GM23248 (cell line): ENCODE measurements around the gene FOSL2. TPM values are rescaled to one million over a fixed set of nuclear protein-coding genes. Genes with fewer than 3 reads are reported as not detected.
"Not testable (repeated sequence)": the region's sequence is repeated elsewhere in the genome, so short reads cannot be mapped to it uniquely, and the experiment has no call there.

Source experiments
- DNase-seq: peaks from one replicate; pipeline ENCODE4 v3.0.0-alpha.2; 2015
- H2AFZ ChIP-seq: fragments of 200-600 bp; sonication (generic); 2 replicates; pipeline ENCODE4 v1.6.1; 2016; ENCODE audit warnings: antibody characterized with exemption
- H3F3A ChIP-seq: fragments of 200-600 bp; sonication (generic); 2 replicates; pipeline ENCODE4 v1.6.1; 2016; ENCODE audit warnings: mild to moderate bottlenecking, antibody characterized with exemption, mixed run types; ENCODE audit not compliant: insufficient read depth
- H3K27ac ChIP-seq: fragments of 200-600 bp; sonication (generic); 2 replicates; pipeline ENCODE4 v1.5.1; 2016; ENCODE audit warnings: mild to moderate bottlenecking
- H3K27me3 ChIP-seq: fragments of 200-600 bp; sonication (generic); replicated peaks from 2 replicates; pipeline ENCODE4 v1.6.1; 2016; ENCODE audit warnings: mild to moderate bottlenecking; ENCODE audit not compliant: insufficient read depth
- H3K36me3 ChIP-seq: fragments of 200-600 bp; sonication (generic); 2 replicates; pipeline ENCODE4 v1.6.1; 2016; ENCODE audit warnings: low read depth, mild to moderate bottlenecking
- H3K4me1 ChIP-seq: fragments of 200-600 bp; sonication (generic); 2 replicates; pipeline ENCODE4 v1.6.1; 2016; ENCODE audit warnings: mild to moderate bottlenecking; ENCODE audit not compliant: insufficient read depth
- H3K4me2 ChIP-seq: fragments of 200-600 bp; sonication (generic); one replicate; pipeline ENCODE4 v1.6.1; 2016; ENCODE audit warnings: mild to moderate bottlenecking; ENCODE audit not compliant: unreplicated experiment
- H3K4me3 ChIP-seq: fragments of 200-600 bp; sonication (generic); 2 replicates; pipeline ENCODE4 v1.5.1; 2016; ENCODE audit warnings: mild to moderate bottlenecking
- H3K79me2 ChIP-seq: fragments of 200-600 bp; sonication (generic); 2 replicates; pipeline ENCODE4 v1.6.1; 2016; ENCODE audit warnings: mild to moderate bottlenecking; ENCODE audit not compliant: insufficient read depth
- H3K9ac ChIP-seq: fragments of 200-600 bp; sonication (generic); 2 replicates; pipeline ENCODE4 v1.6.1; 2016; ENCODE audit warnings: mild to moderate bottlenecking
- H3K9me2 ChIP-seq: fragments of 200-600 bp; sonication (generic); 2 replicates; pipeline ENCODE4 v1.6.1; 2016; ENCODE audit warnings: mixed run types, mild to moderate bottlenecking, moderate library complexity; ENCODE audit not compliant: insufficient read depth
- H3K9me3 ChIP-seq: fragments of 200-600 bp; sonication (generic); one replicate; pipeline ENCODE4 v1.6.1; 2017; ENCODE audit warnings: low read depth
- H4K20me1 ChIP-seq: fragments of 200-600 bp; sonication (generic); 2 replicates; pipeline ENCODE4 v1.6.0; 2016; ENCODE audit not compliant: insufficient read depth
- EZH2 ChIP-seq: fragments of 200-600 bp; sonication (generic); IDR thresholded peaks from 2 replicates; pipeline ENCODE4 v1.6.1; 2018; ENCODE audit warnings: antibody characterized with exemption, mild to moderate bottlenecking; ENCODE audit not compliant: insufficient read depth, poor library complexity, severe bottlenecking
- EZH2phosphoT487 ChIP-seq: fragments of 200-600 bp; sonication (generic); IDR thresholded peaks from 2 replicates; pipeline ENCODE4 v1.6.1; 2018; ENCODE audit warnings: antibody characterized with exemption, moderate library complexity, mild to moderate bottlenecking, low read depth; ENCODE audit not compliant: insufficient read depth
- WGBS, 2 experiments: methylation state at CpG; one replicate each; pipeline ENCODE4 v1.1.6; 2015 to 2017; ENCODE audit warnings: low lambda C conversion rate in 2 of 2, low coverage in 1 of 2; ENCODE audit errors: missing lambda C conversion rate in 2 of 2; 5-methylcytosine and 5-hydroxymethylcytosine counted together
- in situ Hi-C: fragments of 300-500 bp; cut with MboI; formaldehyde crosslinking; loops from 2 replicates; pipeline ENCODE4 v1.15.0; 2020
- polyA plus RNA-seq: library from polyadenylated mRNA; unstranded; fragments of >200 nt; fragmentation: Nextera tagmentation; extraction: Ambion mirVana; gene quantifications from 2 replicates; pipeline ENCODE4 v1.2.1, GENCODE V29; 2016
- total RNA-seq: library from RNA; depleted of rRNA; stranded (reverse); fragments of >200 nt; shearing (Covaris generic); gene quantifications from 2 replicates; pipeline ENCODE4 v1.2.3, GENCODE V29; 2014

Gene FOSL2
- total and polyA plus RNA-seq, 2 experiments from 2014 or later = 42.4 to 78.0 TPM

GRCh38 chr2:28368357-28368798 lies 24.3 kb upstream of the FOSL2 start:
- Histone ChIP-seq H3K9me2 (no peaks in the 10 kb centered on the region), H2AFZ (no peak overlapping the region), H3K36me3 (no peaks in the 10 kb centered on the region), H3K27ac (no peak overlapping the region), H3F3A (no peaks in the 10 kb centered on the region), H3K4me2 (no peak overlapping the region), H3K4me3 (no peak overlapping the region), H3K27me3 (no peaks in the 10 kb centered on the region), H3K9ac (no peak overlapping the region), H3K9me3 (no peaks in the 10 kb centered on the region), H4K20me1 (no peaks in the 10 kb centered on the region), H3K4me1 (no peaks in the 10 kb centered on the region), H3K79me2 (no peaks in the 10 kb centered on the region)
- TF ChIP-seq EZH2 (no peak), EZH2phosphoT487 (no peak)
- WGBS, 2 experiments = 91 to 96% methylated on average over 9 of the region's 9 CpGs
- no peak for DNase-seq
- in situ Hi-C loops = no loop called here

- Histone ChIP-seq H3K9me3 (no peaks in the 10 kb centered on the region), H3K4me3 (no peak overlapping the region), H3K4me2 (no peak overlapping the region), H3K4me1 (no peaks in the 10 kb centered on the region), H3K36me3 (no peaks in the 10 kb centered on the region), H3K9me2 (no peaks in the 10 kb centered on the region), H3K79me2 (no peaks in the 10 kb centered on the region), H3F3A (no peaks in the 10 kb centered on the region), H3K27ac (no peak overlapping the region), H3K9ac (no peak overlapping the region), H2AFZ (no peak overlapping the region), H3K27me3 (no peaks in the 10 kb centered on the region), H4K20me1 (no peaks in the 10 kb centered on the region)
- in situ Hi-C loops = no loop called here
- DNase-seq = no peak
- 73 to 77% methylated on average over 5 of the region's 5 CpGs for WGBS, 2 experiments
- no peak for TF ChIP-seq EZH2phosphoT487
- no peak for TF ChIP-seq EZH2
These were observed 23.3 kb upstream of the FOSL2 start for GRCh38 chr2:28369358-28369757.

- no peaks in the 10 kb centered on the region for H3K9me2 ChIP-seq
- H3K9ac ChIP-seq = no peak overlapping the region
- H3K9me3 ChIP-seq = no peaks in the 10 kb centered on the region
- no peaks in the 10 kb centered on the region for H3K79me2 ChIP-seq
- TF ChIP-seq EZH2 (no peak), EZH2phosphoT487 (no peak)
- H3K4me3 ChIP-seq = no peak overlapping the region
- no peaks in the 10 kb centered on the region for H4K20me1 ChIP-seq
- no peaks in the 10 kb centered on the region for H3F3A ChIP-seq
- H2AFZ ChIP-seq = no peak overlapping the region
- H3K4me2 ChIP-seq = no peak overlapping the region
- WGBS, 2 experiments = 75 to 83% methylated on average over 3 of the region's 3 CpGs
- in situ Hi-C loops = no loop called here
- no peak overlapping the region for H3K27ac ChIP-seq
- H3K36me3 ChIP-seq = no peaks in the 10 kb centered on the region
- H3K4me1 ChIP-seq = no peaks in the 10 kb centered on the region
- no peaks in the 10 kb centered on the region for H3K27me3 ChIP-seq
- no peak for DNase-seq
These were observed 22.3 kb upstream of the FOSL2 start for GRCh38 chr2:28370354-28370753.

DNA sequence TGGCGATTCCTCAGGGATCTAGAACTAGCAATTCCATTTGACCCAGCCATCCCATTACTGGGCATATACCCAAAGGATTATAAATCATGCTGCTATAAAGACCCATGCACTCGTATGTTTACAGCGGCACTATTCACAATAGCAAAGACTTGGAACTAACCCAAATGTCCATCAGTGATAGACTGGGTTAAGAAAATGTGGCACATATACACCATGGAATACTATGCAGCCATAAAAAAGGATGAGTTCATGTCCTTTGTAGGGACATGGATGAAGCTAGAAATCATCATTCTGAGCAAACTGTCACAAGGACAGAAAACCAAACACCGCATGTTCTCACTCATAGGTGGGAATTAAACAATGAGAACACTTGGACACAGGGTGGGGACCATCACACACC lies 20.9 kb upstream of the FOSL2 start:
- 92% methylated on average over 4 of the region's 4 CpGs for WGBS, 2 experiments
- H3K36me3 ChIP-seq, DNase-seq, H3K27ac ChIP-seq, H4K20me1 ChIP-seq, H3K27me3 ChIP-seq, H3K4me2 ChIP-seq, H3K9ac ChIP-seq, H2AFZ ChIP-seq, H3K79me2 ChIP-seq, in situ Hi-C loops, H3K4me3 ChIP-seq, H3F3A ChIP-seq, H3K9me2 ChIP-seq, H3K9me3 ChIP-seq, H3K4me1 ChIP-seq: not testable (repeated sequence)

- Histone ChIP-seq H3F3A (no peaks in the 10 kb centered on the region), H3K4me1 (no peaks in the 10 kb centered on the region), H3K27ac (no peak overlapping the region), H3K79me2 (no peaks in the 10 kb centered on the region), H4K20me1 (no peaks in the 10 kb centered on the region), H3K9ac (no peak overlapping the region), H3K27me3 (no peaks in the 10 kb centered on the region), H3K9me2 (no peaks in the 10 kb centered on the region), H3K4me3 (no peak overlapping the region), H3K36me3 (no peaks in the 10 kb centered on the region), H3K4me2 (no peak overlapping the region), H3K9me3 (no peaks in the 10 kb centered on the region), H2AFZ (no peak overlapping the region)
- in situ Hi-C loops = no loop called here
- no peak for DNase-seq
- TF ChIP-seq EZH2phosphoT487 = no peak
- no peak for TF ChIP-seq EZH2
- 81 to 88% methylated on average over 4 of the region's 4 CpGs for WGBS, 2 experiments
These were observed 18.8 kb upstream of the FOSL2 start for GRCh38 chr2:28373854-28374253.
